HUES6 (cell line): ENCODE data around the gene TRERF1.

ENCODE experiments used
- H3K27ac ChIP-seq: 2 replicates; pipeline ENCODE4 v1.7.0; 2013; ENCODE audit warnings: low read depth, mild to moderate bottlenecking, low read length, inconsistent platforms
- H3K27me3 ChIP-seq: 2 replicates; pipeline ENCODE4 v1.6.1; 2013; ENCODE audit warnings: low read length; ENCODE audit not compliant: control insufficient read depth, insufficient read depth
- H3K36me3 ChIP-seq: 2 replicates; pipeline ENCODE4 v1.6.1; 2013; ENCODE audit warnings: low read length; ENCODE audit not compliant: control insufficient read depth, insufficient read depth
- H3K4me1 ChIP-seq: 2 replicates; pipeline ENCODE4 v1.6.1; 2013; ENCODE audit warnings: low read length; ENCODE audit not compliant: control insufficient read depth, insufficient read depth
- H3K4me3 ChIP-seq: 2 replicates; pipeline ENCODE4 v1.5.1; 2013; ENCODE audit warnings: low read depth, low read length
- H3K9ac ChIP-seq: one replicate; pipeline ENCODE4 v1.6.1; 2013; ENCODE audit warnings: mild to moderate bottlenecking, low read length
- H3K9me3 ChIP-seq: 2 replicates; pipeline ENCODE4 v1.6.1; 2013; ENCODE audit warnings: low read depth, low read length; ENCODE audit not compliant: control insufficient read depth, insufficient read depth

The TRERF1 gene

GRCh38 chr6:42366011-42366705 is 85.6 kb downstream of the TRERF1 start:
- Histone ChIP-seq H3K9ac (no peak overlapping the region), H3K27me3 (no peaks in the 10 kb centered on the region), H3K4me3 (no peak overlapping the region), H3K27ac (no peak overlapping the region), H3K4me1 (peaks cover 5% of the 10 kb centered on the region; the same call in 1 of the 2 replicates), H3K36me3 (no peaks in the 10 kb centered on the region; the same call in 1 of the 2 replicates), H3K9me3 (no peaks in the 10 kb centered on the region)

GRCh38 chr6:42365021-42365420 is 86.7 kb downstream of the TRERF1 start:
- no peak overlapping the region for H3K4me3 ChIP-seq
- H3K9ac ChIP-seq = no peak overlapping the region
- no peaks in the 10 kb centered on the region; the same call in 1 of the 2 replicates for H3K36me3 ChIP-seq
- H3K9me3 ChIP-seq = no peaks in the 10 kb centered on the region
- no peak overlapping the region for H3K27ac ChIP-seq
- H3K4me1 ChIP-seq = peaks cover 5% of the 10 kb centered on the region; the same call in 1 of the 2 replicates
- no peaks in the 10 kb centered on the region for H3K27me3 ChIP-seq

GRCh38 chr6:42363926-42364849 is 87.5 kb downstream of the TRERF1 start:
- H3K36me3 ChIP-seq = no peaks in the 10 kb centered on the region; the same call in 1 of the 2 replicates
- H3K4me3 ChIP-seq = no peak overlapping the region
- peaks cover 5% of the 10 kb centered on the region; the same call in 1 of the 2 replicates for H3K4me1 ChIP-seq
- no peak overlapping the region for H3K27ac ChIP-seq
- no peak overlapping the region for H3K9ac ChIP-seq
- no peaks in the 10 kb centered on the region for H3K27me3 ChIP-seq
- H3K9me3 ChIP-seq = no peaks in the 10 kb centered on the region

DNA sequence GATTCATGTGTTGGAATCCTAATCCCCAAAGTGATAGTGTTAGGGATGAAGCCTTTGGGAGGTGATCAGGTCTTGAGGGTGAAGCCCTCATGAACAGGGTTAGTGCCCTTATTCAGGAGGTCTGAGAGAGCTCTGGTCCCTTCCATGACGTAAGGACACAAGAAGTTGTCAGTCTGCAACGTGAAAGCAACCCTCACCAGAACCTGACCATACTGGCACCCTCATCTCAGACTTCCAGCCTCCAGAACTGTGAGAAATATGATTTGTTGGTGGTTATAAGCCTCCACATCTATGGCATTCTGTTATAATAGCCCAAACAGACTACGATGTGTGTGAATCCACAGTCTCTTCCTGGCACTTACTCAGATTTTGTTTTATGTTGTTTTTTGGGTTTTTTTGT is 90.7 kb downstream of the TRERF1 start:
- Histone ChIP-seq H3K9me3 (no peaks in the 10 kb centered on the region), H3K9ac (no peak overlapping the region), H3K4me3 (no peak overlapping the region), H3K27me3 (no peaks in the 10 kb centered on the region), H3K36me3 (no peaks in the 10 kb centered on the region; the same call in 1 of the 2 replicates), H3K4me1 (no peaks in the 10 kb centered on the region), H3K27ac (no peak overlapping the region)

DNA sequence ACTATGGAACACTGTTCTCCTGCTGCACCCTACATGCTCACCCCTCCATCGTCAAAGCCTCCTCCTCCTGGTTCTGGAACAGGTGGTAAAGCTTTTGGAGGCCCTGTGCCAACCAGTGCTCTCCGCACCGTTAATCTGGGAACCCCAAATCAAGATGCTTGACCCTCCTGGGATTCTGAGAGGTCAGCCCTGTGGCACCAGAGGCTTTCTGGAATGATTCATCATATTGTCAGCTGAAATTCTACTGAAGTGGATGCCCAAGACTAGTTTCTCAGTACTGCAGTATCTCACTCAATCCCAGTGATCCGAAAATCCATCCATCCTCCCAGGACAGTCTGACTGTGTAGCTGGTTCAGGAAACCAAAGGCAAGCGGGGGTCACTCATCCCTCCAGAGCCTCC is 92.7 kb downstream of the TRERF1 start:
- no peak overlapping the region for H3K9ac ChIP-seq
- H3K4me1 ChIP-seq = no peaks in the 10 kb centered on the region
- no peak overlapping the region for H3K27ac ChIP-seq
- H3K9me3 ChIP-seq = no peaks in the 10 kb centered on the region
- H3K4me3 ChIP-seq = no peak overlapping the region
- H3K27me3 ChIP-seq = no peaks in the 10 kb centered on the region
- H3K36me3 ChIP-seq = no peaks in the 10 kb centered on the region; the same call in 1 of the 2 replicates

- no peaks in the 10 kb centered on the region for H3K36me3 ChIP-seq
- no peak overlapping the region for H3K9ac ChIP-seq
- no peak overlapping the region for H3K27ac ChIP-seq
- no peaks in the 10 kb centered on the region for H3K4me1 ChIP-seq
- H3K9me3 ChIP-seq = no peaks in the 10 kb centered on the region
- H3K4me3 ChIP-seq = no peak overlapping the region
- no peaks in the 10 kb centered on the region for H3K27me3 ChIP-seq
These were observed 96.3 kb downstream of the TRERF1 start for GRCh38 chr6:42355416-42355815.

DNA sequence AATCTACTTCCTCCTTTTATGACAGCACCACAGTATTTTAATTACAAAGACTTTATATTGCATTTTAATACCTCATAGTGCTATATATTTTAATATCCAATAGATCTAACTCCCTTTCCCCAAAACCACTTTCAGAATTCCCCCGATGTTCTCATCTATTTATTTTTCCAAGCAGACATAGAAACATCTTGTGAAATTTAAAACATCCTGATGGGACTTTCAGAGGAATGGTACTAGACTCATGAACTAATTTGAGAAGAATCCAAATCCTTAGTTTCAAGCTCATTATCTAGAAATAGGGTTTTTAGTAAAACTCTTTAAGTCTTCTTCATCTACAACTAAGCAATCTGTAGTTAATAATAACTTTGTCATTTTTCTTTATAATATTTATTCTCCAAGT is 97.0 kb downstream of the TRERF1 start:
- Histone ChIP-seq H3K4me3 (no peak overlapping the region), H3K36me3 (no peaks in the 10 kb centered on the region), H3K9me3 (no peaks in the 10 kb centered on the region), H3K4me1 (no peaks in the 10 kb centered on the region), H3K27me3 (no peaks in the 10 kb centered on the region), H3K9ac (no peak overlapping the region), H3K27ac (no peak overlapping the region)

GRCh38 chr6:42352856-42353564 is 98.7 kb downstream of the TRERF1 start:
- Histone ChIP-seq H3K4me3 (no peak overlapping the region), H3K9me3 (no peaks in the 10 kb centered on the region), H3K4me1 (no peaks in the 10 kb centered on the region), H3K36me3 (no peaks in the 10 kb centered on the region), H3K9ac (no peak overlapping the region), H3K27ac (no peak overlapping the region), H3K27me3 (no peaks in the 10 kb centered on the region)

DNA sequence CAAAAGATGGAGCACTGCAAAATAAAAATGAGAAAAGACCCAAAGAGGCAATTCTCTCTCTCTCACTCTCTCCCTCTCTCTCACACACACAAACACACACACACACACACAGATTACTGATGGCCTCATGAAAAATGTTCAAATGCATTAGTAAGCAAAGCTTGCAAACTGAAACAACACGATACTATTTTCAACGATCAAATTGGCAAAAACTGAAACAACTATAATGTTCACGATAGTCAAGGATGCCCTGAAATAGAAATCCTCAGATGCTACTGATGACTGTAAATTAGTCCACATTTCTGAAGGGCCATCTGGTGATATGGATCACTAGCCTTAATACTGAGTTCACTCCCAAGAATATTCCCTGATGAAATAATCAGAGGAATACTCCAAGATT is 100.8 kb downstream of the TRERF1 start:
- no peak overlapping the region for H3K4me3 ChIP-seq

DNA sequence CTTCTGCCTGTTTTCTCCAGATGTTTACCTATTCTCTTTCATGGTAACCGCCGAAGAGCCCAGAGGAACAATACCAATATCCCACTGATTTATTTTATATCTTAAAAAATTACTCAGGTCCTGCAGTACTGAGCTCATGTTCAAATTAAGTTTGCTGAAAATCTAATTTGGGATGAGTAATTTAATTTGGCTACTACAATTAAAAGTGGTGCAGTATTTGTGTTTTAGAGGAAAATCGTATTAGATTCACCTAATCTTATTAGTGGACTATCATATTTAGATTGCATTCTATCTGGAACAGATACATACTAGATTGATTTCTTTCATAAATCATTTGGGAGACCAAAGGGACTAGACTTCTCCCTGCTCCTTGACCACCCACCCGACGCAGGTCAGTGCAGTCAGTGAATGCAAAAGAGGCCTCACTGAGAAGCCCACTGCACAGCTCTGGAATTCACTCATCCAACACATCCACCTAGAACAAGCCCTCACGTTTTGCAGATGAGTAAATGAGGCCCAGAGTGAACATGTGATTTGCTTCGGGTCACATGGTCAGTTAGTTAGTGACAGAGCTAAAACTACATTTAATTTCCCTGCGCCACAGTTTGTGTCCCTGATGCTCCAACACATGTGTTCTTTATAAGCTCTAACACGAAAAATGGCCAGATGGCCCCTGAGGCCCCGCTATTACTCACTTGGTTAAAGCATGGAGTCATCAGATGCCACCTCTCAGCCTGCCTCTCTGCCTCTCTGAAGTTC is 101.8 kb downstream of the TRERF1 start:
- no peaks in the 10 kb centered on the region for H3K27me3 ChIP-seq
- H3K9me3 ChIP-seq = no peaks in the 10 kb centered on the region
- H3K36me3 ChIP-seq = no peaks in the 10 kb centered on the region
- no peak overlapping the region for H3K27ac ChIP-seq
- no peaks in the 10 kb centered on the region for H3K4me1 ChIP-seq
- no peak overlapping the region for H3K9ac ChIP-seq
- H3K4me3 ChIP-seq = no peak overlapping the region

More for the DNA sequence above, 100.8 kb downstream of the TRERF1 start:
- no peaks in the 10 kb centered on the region for H3K27me3 ChIP-seq
- no peak overlapping the region for H3K9ac ChIP-seq
- H3K4me1 ChIP-seq = no peaks in the 10 kb centered on the region
- no peak overlapping the region for H3K27ac ChIP-seq
- no peaks in the 10 kb centered on the region for H3K9me3 ChIP-seq
- H3K36me3 ChIP-seq = no peaks in the 10 kb centered on the region
